GM18907 (cell line): ENCODE results near the gene NAXE.
"Not testable (repeated sequence)": the region's sequence is repeated elsewhere in the genome, so short reads cannot be mapped to it uniquely, and the experiment has no call there.

Experiments
- ATAC-seq: cut with Tn5 transposase; IDR thresholded peaks from one replicate; pipeline ENCODE4 v1.9.1; 2021; ENCODE audit warnings: mild to moderate bottlenecking, moderate library complexity; ENCODE audit not compliant: unreplicated experiment

The NAXE gene

DNA sequence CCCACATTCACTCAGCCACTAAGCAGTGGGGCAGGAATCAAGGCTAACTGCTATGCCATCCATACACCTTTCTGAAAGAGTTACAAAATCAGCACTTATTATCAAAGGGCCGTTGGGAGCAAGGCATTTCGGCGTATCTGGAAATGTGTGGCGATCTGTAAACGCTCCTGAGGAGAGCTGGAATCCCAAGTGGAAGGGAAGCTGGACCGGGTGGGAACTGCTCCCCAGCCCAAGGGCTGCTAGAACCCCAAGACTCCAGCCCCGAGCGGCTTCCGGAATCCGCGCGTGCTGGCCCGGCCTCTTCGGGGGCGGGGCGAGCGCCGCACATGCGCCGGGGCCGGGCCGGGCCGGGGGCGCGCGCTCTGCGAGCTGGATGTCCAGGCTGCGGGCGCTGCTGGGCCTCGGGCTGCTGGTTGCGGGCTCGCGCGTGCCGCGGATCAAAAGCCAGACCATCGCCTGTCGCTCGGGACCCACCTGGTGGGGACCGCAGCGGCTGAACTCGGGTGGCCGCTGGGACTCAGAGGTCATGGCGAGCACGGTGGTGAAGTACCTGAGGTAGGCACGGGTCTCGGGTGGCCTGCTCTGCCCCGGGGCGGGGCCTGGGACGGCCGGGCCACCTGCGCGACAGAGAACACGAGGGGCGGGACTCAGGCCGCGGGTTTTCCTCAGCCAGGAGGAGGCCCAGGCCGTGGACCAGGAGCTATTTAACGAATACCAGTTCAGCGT is at the start of gene NAXE:
Gene NAXE, plus strand, starts transcription at position 345 of the 726 bp plus-strand sequence. Its CDS starts 29 bp downstream, at position 374.
- ATAC-seq, result peak; percentile 86

- no peak for ATAC-seq
Measured at GRCh38 chr1:156543066-156543465, 48.5 kb upstream of the NAXE start.

- no peak for ATAC-seq
Measured at GRCh38 chr1:156544592-156545102, 46.9 kb upstream of the NAXE start.

DNA sequence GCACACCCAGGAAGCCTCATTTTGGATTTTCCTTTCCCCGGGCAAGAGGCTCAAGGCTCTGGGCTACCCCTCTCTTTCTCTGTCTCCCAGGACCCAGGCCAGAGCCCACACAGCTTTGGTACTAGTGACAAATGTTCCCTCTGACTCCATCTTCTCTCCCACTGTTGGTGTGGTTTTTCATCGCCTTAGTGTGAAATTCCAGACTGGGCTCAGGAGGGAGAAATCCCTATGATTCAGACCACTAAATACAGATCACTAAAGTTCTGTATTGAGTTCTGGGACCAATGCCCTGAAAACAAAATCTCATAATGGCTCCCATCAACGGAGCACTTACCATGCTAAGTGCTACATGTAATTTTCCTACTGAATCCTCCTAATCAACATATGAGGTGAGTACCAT is 45.3 kb upstream of the NAXE start:
- no peak for ATAC-seq

GRCh38 chr1:156547434-156547833 is 44.1 kb upstream of the NAXE start:
- no peak for ATAC-seq

DNA sequence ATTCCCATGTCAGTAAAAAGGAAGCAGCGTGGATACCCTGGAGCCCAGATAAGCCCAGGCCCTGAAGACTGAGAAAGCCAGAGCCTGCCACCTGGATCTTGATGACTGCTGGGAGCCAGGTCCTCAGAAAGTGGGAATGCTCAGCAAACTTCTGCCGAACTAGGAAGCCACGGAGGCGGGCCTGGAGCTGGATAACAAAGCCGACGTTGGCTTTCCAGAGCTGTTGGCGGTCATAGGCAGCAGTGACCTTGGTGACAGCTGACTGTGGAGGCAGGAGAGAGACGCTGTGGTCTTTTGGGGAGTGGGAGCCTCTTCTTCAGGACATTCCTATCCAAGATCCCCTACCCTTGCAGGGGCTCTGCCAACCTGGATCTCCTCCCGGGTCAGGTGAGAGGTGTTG is 43.6 kb upstream of the NAXE start:
- no peak for ATAC-seq

DNA sequence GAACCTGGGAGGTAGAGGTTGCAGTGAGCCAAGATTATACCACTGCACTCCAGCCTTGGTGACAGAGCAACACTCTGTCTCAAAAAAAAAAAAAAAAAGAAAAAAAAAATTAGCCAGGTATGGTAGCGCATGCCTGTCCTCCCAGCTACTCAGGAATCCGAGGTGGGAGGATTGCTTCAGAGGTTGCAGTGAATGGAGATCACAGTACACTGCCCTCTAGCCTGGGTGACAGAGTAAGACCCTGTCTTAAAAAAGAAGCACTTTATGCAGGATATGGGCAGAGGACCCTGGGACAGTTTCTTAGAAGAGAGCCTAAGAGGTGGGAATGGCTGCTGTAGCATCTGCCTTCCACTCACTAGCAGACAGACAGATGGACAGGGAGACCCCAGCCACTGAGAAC is 42.2 kb upstream of the NAXE start:
- no peak for ATAC-seq

DNA sequence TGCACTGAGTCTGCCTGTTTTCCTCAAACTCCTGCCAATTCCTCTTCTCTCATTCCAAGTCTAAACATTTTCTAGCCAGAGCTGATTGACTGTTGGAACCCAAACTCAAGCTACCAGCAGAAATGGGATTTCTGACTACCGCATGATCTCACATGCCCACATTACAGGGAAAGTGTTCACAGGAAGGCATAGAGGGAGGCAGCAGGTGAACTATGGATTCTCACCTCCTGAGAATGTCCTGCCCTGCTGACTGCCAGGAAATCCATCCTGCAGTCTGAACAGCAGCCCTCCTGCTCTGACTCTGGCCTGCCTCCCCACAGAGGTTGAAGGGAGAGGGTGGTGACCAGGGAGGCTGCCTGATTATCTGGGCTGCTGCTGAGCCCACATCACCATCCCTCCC is 41.7 kb upstream of the NAXE start:
- ATAC-seq, result no peak

DNA sequence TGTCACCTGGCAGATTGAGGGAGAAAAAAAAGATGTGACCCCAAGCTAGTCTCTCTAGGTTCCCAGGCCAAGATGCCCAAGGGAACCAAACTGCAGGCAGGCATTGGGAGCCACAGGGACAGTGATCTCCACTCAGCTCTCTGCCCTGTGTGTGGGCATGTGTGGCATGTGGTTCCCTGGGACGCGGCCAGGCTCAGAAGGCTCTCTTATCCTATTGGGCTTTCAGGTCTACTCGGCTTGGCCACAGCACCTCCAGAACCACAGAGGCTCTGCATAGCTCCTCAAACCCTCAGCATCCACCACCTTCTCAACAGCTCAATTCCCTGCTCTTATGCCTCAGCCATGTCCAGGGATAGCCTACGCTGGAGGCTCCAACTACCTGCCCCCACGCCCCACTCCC is 41.2 kb upstream of the NAXE start:
- no peak for ATAC-seq

DNA sequence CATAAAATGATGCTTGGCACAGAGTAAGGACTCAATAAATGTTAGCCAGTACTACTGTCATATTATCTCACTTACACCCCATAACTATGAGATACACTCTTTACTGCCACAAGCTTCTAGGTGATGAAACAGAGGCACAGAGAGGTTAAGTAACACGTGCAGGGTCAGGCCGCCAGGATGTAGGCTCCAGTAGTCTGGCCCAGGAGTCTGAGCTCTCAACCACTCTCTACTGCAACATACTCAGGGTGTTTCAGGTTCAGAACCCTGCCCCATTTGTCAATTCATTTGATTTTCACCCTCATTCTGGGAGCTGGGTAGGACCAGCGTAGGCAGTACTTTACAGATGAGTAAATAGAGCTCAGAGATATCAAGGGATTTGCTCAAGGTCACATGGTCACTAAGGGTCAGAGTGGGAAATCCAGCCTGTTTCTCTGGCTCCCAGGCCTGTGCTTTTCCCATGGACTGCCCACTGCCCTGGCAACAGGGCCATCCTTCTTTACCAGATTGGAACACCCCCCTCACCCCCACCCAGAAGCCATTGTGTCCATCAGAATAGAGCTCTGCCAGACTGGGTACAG is 40.4 kb upstream of the NAXE start:
- ATAC-seq, result no peak

DNA sequence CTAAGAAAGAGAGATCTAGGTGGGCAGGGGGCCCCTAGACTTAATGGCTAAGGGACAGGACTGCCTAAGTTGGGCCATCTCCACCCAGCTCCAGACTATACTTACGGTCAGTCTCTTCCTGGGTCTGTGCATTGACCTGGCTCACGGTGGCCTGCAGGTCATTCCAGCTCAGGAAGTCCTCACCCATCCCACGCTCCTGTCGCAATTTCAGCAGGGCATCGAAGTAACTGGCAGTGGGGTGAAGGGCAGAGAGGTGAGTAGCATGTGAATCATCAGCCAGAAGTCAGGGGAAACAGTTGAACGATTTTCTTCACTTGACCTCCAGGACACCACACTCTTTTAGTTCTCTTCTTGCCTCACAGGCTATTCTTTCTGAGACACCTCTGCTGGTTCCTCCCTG is 39.7 kb upstream of the NAXE start:
- ATAC-seq, result no peak

DNA sequence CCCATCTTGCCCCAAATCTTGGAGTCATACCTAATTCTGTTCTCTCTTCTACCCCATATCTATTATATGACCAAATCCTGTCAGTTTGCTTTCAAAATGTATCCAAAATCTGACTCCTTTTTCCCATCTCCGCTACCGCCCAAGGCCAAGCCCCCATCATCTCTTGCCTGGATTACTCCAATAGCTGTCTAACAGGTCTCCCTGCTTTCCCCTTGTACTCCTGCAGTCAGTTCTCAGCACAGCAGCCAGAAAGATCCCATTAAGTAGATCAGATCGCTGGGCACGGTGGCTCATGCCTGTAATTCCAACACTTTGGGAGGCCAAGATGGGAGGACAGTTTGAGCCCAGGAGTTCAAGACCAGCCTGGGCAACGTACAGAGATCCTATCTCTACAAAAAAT is 39.1 kb upstream of the NAXE start:
- ATAC-seq, result no peak

DNA sequence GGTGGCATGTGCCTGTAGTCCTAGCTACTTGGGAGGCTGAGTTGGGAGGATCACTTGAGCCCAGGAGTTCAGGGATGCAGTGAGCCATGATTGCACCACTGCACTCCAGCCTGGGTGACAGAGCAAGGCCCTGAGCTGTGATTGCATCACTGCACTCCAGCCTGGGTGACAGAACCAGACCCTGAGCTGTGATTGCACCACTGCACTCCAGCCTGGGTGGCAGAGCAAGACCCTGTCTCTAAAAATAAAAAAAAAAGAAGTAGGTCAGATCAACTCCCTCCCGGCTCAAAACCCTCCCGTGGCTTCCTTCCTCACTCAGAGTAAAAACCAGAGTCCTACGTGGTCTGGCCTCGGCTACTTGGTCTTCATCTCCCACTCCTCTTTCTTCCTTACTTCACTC is 38.6 kb upstream of the NAXE start:
- ATAC-seq, result not testable (repeated sequence)

GRCh38 chr1:156553860-156554485 is 37.6 kb upstream of the NAXE start:
- no peak for ATAC-seq

DNA sequence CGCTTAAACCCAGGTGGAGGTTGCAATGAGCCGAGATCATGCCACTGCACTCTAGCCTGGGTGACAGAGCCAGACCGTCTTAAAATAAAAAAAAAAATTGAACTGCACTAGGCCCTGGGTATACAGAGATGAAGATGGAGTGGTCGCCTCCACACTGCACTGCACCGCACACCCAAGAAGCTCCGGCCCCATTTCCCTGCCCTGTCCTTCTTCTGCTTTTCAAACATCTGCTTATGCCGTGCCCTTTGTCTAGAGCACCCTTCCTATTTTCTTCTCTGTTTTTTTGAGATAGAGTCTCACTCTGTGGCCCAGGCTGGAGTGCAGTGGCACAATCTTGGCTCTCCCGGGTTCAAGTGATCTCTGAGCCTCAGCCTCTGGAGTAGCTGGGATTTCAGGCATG is 36.6 kb upstream of the NAXE start:
- ATAC-seq, result no peak

DNA sequence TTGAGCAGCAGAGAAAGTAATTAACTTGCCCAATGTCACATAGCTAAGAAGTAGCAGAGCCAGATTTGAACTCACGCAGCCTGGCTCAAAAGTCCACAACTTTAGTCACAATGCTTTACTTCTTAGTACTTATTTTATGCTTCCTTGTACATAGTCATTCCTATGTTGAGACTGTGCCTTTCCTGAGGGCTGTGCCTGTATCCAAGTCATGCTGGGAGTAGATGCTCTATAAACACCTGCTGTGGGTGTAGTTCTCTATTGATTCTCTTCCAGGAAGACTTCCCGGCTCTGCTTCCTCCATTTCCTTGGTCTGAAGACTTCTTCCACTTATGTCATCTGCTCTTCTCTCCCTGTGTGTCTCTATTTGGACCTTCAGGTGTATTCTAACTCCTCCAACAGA is 35.9 kb upstream of the NAXE start:
- no peak for ATAC-seq

- no peak for ATAC-seq
Measured at GRCh38 chr1:156556354-156556753, 35.2 kb upstream of the NAXE start.

- no peak for ATAC-seq
Measured at GRCh38 chr1:156559086-156559796, 32.3 kb upstream of the NAXE start.

DNA sequence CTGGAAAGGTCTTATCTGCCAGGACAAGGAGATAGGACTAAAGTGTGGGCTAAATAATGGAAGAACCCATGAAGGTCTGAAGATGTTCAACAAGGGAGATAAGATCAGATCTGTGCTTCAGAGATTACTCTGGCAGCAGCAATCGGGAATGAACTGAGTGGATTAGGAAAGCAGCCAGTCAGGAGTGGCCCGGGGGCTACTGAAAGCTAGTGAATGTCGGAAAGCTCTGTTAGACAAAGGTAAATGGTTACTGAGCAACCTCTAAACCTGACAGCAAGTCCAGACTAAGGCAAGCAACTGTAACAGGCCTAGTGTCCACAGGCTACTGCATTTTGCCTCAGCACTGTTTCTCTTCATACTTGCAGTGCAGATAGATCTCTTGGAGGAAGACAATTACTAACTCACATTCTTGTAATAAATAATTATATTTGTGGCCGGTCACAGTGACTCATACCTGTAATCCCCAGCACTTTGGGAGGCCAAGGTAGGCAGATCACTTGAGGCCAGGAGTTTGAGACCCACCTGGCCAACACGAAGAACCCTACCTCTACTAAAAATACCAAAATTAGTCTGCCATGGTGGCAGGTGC is 31.7 kb upstream of the NAXE start:
- ATAC-seq, result no peak

DNA sequence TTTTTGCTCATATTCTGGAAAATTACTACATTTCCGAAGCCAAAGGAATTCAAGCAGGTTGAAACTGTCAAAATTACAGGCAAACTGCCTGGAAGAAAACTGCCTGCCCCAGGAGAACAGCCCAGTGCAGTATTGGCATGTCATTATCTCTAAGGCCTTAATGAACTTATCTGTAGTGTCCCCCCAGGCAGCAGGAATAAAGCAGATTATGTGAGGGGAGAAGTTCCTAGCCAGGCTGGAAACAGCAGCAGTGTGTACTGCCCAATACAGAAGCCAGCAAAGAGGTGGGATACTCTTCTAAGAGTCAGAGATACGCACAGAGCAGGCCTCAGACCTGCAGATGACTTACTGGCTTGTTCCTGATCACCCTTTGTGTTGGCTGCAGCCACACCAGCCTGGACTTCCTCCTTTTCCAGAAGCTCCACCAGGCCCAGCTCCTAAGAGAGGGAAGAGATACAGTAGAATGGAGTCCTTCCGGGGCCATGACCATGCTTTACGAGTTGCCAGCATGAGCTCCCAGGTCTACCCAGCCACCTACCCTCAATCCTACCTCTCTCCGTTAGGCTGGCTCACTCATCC is 30.9 kb upstream of the NAXE start:
- no peak for ATAC-seq

- no peak for ATAC-seq
Measured at GRCh38 chr1:156565519-156565918, 26.1 kb upstream of the NAXE start.
